H9 (cell line): ENCODE measurements around the gene LTB4R2. TPM values are rescaled to one million over a fixed set of nuclear protein-coding genes. Genes with fewer than 3 reads are reported as not detected.

ENCODE experiments used
- DNase-seq: peaks from one replicate; pipeline ENCODE4 v3.0.0-alpha.2; 2017
- H2AFZ ChIP-seq: one replicate; pipeline ENCODE4 v1.6.1; 2013; ENCODE audit warnings: mild to moderate bottlenecking, low read length, control low read depth, moderate library complexity
- H2AK5ac ChIP-seq: 2 replicates; pipeline ENCODE4 v1.6.1; 2013; ENCODE audit warnings: low read length, control low read depth, mixed read lengths; ENCODE audit not compliant: insufficient read length
- H2BK120ac ChIP-seq: one replicate; pipeline ENCODE4 v1.6.1; 2013; ENCODE audit warnings: low read depth, mild to moderate bottlenecking, low read length, control low read depth, inconsistent platforms; ENCODE audit not compliant: poor library complexity, severe bottlenecking
- H2BK12ac ChIP-seq: 2 replicates; pipeline ENCODE4 v1.6.1; 2013; ENCODE audit warnings: low read length, control low read depth, mixed read lengths, low read depth; ENCODE audit not compliant: insufficient read length
- H2BK15ac ChIP-seq: 2 replicates; pipeline ENCODE4 v1.6.1; 2013; ENCODE audit warnings: low read depth, low read length, control low read depth
- H2BK20ac ChIP-seq: one replicate; pipeline ENCODE4 v1.6.1; 2013; ENCODE audit warnings: low read depth, mild to moderate bottlenecking, low read length, control low read depth, inconsistent platforms; ENCODE audit not compliant: poor library complexity, severe bottlenecking
- H2BK5ac ChIP-seq: 2 replicates; pipeline ENCODE4 v1.6.1; 2013; ENCODE audit warnings: low read length, control low read depth, mixed read lengths; ENCODE audit not compliant: insufficient read length
- H3K14ac ChIP-seq: 2 replicates; pipeline ENCODE4 v1.6.1; 2013; ENCODE audit warnings: low read length, control low read depth; ENCODE audit not compliant: insufficient read depth
- H3K18ac ChIP-seq: 2 replicates; pipeline ENCODE4 v1.6.1; 2013; ENCODE audit warnings: low read depth, mild to moderate bottlenecking, mixed read lengths, low read length, control low read depth; ENCODE audit not compliant: insufficient read length
- H3K23ac ChIP-seq: 2 replicates; pipeline ENCODE4 v1.6.1; 2013; ENCODE audit warnings: low read length, control low read depth, mixed read lengths, low read depth; ENCODE audit not compliant: insufficient read length
- H3K23me2 ChIP-seq: 2 replicates; pipeline ENCODE4 v1.6.1; 2013; ENCODE audit warnings: low read depth, mild to moderate bottlenecking, mixed read lengths, low read length, control low read depth; ENCODE audit not compliant: insufficient read length, poor library complexity, severe bottlenecking
- H3K27ac ChIP-seq: 2 replicates; pipeline ENCODE4 v1.5.1; 2013; ENCODE audit warnings: low read length, control low read depth, mixed read lengths, low read depth; ENCODE audit not compliant: insufficient read length
- H3K27me3 ChIP-seq: 2 replicates; pipeline ENCODE4 v1.6.1; 2013; ENCODE audit warnings: low read length, control low read depth, inconsistent platforms; ENCODE audit not compliant: insufficient read depth
- H3K4ac ChIP-seq: 2 replicates; pipeline ENCODE4 v1.6.1; 2013; ENCODE audit warnings: low read depth, mild to moderate bottlenecking, control low read depth, inconsistent platforms, low read length, moderate library complexity
- H3K4me1 ChIP-seq: 2 replicates; pipeline ENCODE4 v1.6.1; 2013; ENCODE audit warnings: low read length, control low read depth, inconsistent platforms; ENCODE audit not compliant: insufficient read depth
- H3K4me2 ChIP-seq: 2 replicates; pipeline ENCODE4 v1.6.1; 2013; ENCODE audit warnings: low read length, control low read depth, mixed read lengths; ENCODE audit not compliant: insufficient read length, insufficient read depth
- H3K56ac ChIP-seq: 2 replicates; pipeline ENCODE4 v1.6.1; 2013; ENCODE audit warnings: low read depth, mild to moderate bottlenecking, mixed read lengths, low read length, control low read depth; ENCODE audit not compliant: insufficient read length
- H3K79me1 ChIP-seq: 2 replicates; pipeline ENCODE4 v1.6.1; 2013; ENCODE audit warnings: low read depth, mild to moderate bottlenecking, moderate library complexity, low read length, control low read depth, inconsistent platforms; ENCODE audit not compliant: insufficient read depth, poor library complexity, severe bottlenecking
- H3K79me2 ChIP-seq: 2 replicates; pipeline ENCODE4 v1.6.1; 2013; ENCODE audit warnings: low read length, control low read depth, inconsistent platforms; ENCODE audit not compliant: insufficient read depth
- H3K9ac ChIP-seq: 2 replicates; pipeline ENCODE4 v1.6.1; 2013; ENCODE audit warnings: low read length, control low read depth, mixed read lengths; ENCODE audit not compliant: insufficient read length; ENCODE audit errors: extremely low read depth
- H3K9me3 ChIP-seq: one replicate; pipeline ENCODE4 v1.6.1; 2013; ENCODE audit warnings: low read depth, low read length, inconsistent platforms; ENCODE audit not compliant: control insufficient read depth
- H3T11ph ChIP-seq: one replicate; pipeline ENCODE4 v1.6.1; 2013; ENCODE audit warnings: mild to moderate bottlenecking, low read length, control low read depth, inconsistent platforms
- H4K20me1 ChIP-seq: one replicate; pipeline ENCODE4 v1.6.1; 2013; ENCODE audit not compliant: control insufficient read depth, insufficient read length, insufficient read depth
- H4K5ac ChIP-seq: 2 replicates; pipeline ENCODE4 v1.6.1; 2013; ENCODE audit warnings: low read depth, mild to moderate bottlenecking, mixed read lengths, low read length, control low read depth; ENCODE audit not compliant: insufficient read length
- H4K8ac ChIP-seq: replicated peaks from 2 replicates; pipeline ENCODE4 v1.6.1; 2013; ENCODE audit warnings: low read length, control low read depth, mixed read lengths, low read depth; ENCODE audit not compliant: insufficient read length
- H4K91ac ChIP-seq: 2 replicates; pipeline ENCODE4 v1.6.1; 2013; ENCODE audit warnings: low read depth, mild to moderate bottlenecking, moderate library complexity, mixed read lengths, low read length, control low read depth; ENCODE audit not compliant: insufficient read length
- H3K27ac Mint-ChIP-seq, 3 experiments: 2 replicates in 2 of 3; 3 replicates in 1 of 3; pipeline ENCODE4 v1.8.0; 2020 to 2021; ENCODE audit warnings: mixed read lengths in 3 of 3, mild to moderate bottlenecking in 1 of 3, moderate library complexity in 1 of 3
- H3K27me3 Mint-ChIP-seq: 2 replicates; pipeline ENCODE4 v1.8.0; 2021; ENCODE audit warnings: low read depth, mild to moderate bottlenecking, moderate library complexity, mixed read lengths
- H3K36me3 Mint-ChIP-seq, 3 experiments: 2 replicates in 2 of 3; 3 replicates in 1 of 3; pipeline ENCODE4 v1.8.0; 2020 to 2021; ENCODE audit warnings: low read depth in 3 of 3, mixed read lengths in 3 of 3; ENCODE audit not compliant: insufficient read depth in 1 of 3
- H3K4me1 Mint-ChIP-seq, 2 experiments: 2 replicates each; pipeline ENCODE4 v1.8.0; 2020; ENCODE audit warnings: mixed read lengths in 2 of 2
- H3K4me3 Mint-ChIP-seq, 2 experiments: 2 replicates in 1 of 2; 3 replicates in 1 of 2; pipeline ENCODE4 v1.8.0; 2020 to 2021; ENCODE audit warnings: mild to moderate bottlenecking in 2 of 2, mixed read lengths in 2 of 2, moderate library complexity in 1 of 2
- H3K9me3 Mint-ChIP-seq, 2 experiments: 2 replicates in 1 of 2; 3 replicates in 1 of 2; pipeline ENCODE4 v1.8.0; 2020; ENCODE audit warnings: mild to moderate bottlenecking in 2 of 2, mixed read lengths in 2 of 2, moderate library complexity in 1 of 2
- CTCF ChIP-seq: fragments of 200-600 bp; sonication (generic); conservative IDR thresholded peaks from 3 replicates; pipeline ENCODE4 v1.8.0; 2021; ENCODE audit warnings: antibody characterized with exemption, mild to moderate bottlenecking
- WGBS: extraction: QIAGEN DNeasy Blood & Tissue Kit; methylation state at CpG from one replicate; pipeline ENCODE4 v1.1.7; 2013; ENCODE audit warnings: missing lambda C conversion rate, low lambda C conversion rate, mixed read lengths; ENCODE audit not compliant: insufficient read length; ENCODE audit errors: extremely low coverage; 5-methylcytosine and 5-hydroxymethylcytosine counted together
- total RNA-seq: library from RNA; stranded (reverse); gene quantifications from 2 replicates; pipeline ENCODE4 v1.2.1, GENCODE V29; 2021

LTB4R2 gene
- total RNA-seq, 1 experiment from 2014 or later: 13.4 TPM

GRCh38 chr14:24321212-24321975 lies 11.5 kb downstream of the LTB4R2 start:
- no peaks in the 10 kb centered on the region for H3K4me1 Mint-ChIP-seq
- no peak for DNase-seq
- H2AK5ac ChIP-seq: no peak overlapping the region
- H2BK15ac ChIP-seq: no peak overlapping the region
- H3K27me3 ChIP-seq: peaks cover 2% of the 10 kb centered on the region; the same call in 1 of the 2 replicates
- H4K5ac ChIP-seq: no peak overlapping the region
- H3K27ac ChIP-seq: no peak overlapping the region
- H3K14ac ChIP-seq: no peak overlapping the region
- H3K56ac ChIP-seq: no peak overlapping the region
- H4K8ac ChIP-seq: no peak overlapping the region
- H3K4me1 ChIP-seq: no peaks in the 10 kb centered on the region
- no peaks in the 10 kb centered on the region; a peak in 1 of 5 replicates for H3K9me3 Mint-ChIP-seq
- no peak overlapping the region for H3K9ac ChIP-seq
- no peak overlapping the region for H2BK12ac ChIP-seq
- H3K79me2 ChIP-seq: no peaks in the 10 kb centered on the region
- no peak overlapping the region for H2BK20ac ChIP-seq
- no peak overlapping the region for H3K4ac ChIP-seq
- no peaks in the 10 kb centered on the region for H3K9me3 ChIP-seq
- no peak overlapping the region for H2BK5ac ChIP-seq
- no peak overlapping the region for H4K91ac ChIP-seq
- no peaks in the 10 kb centered on the region for H4K20me1 ChIP-seq
- H3K27ac Mint-ChIP-seq: no peak overlapping the region
- no peak overlapping the region for H3K18ac ChIP-seq
- no peak overlapping the region for H3K23ac ChIP-seq
- H3K36me3 Mint-ChIP-seq: no peaks in the 10 kb centered on the region
- H3K23me2 ChIP-seq: no peaks in the 10 kb centered on the region
- no peaks in the 10 kb centered on the region for H3K79me1 ChIP-seq
- WGBS: no CpG with 5 or more reads among the region's 14 CpGs
- no peak overlapping the region for H2AFZ ChIP-seq
- H3K27me3 Mint-ChIP-seq: peaks cover 71% of the 10 kb centered on the region
- no peak overlapping the region for H3K4me3 Mint-ChIP-seq
- no peak overlapping the region for H2BK120ac ChIP-seq
- H3K4me2 ChIP-seq: no peak overlapping the region
- no peak overlapping the region for H3T11ph ChIP-seq
- no peak for TF ChIP-seq CTCF
